LoVo (cell line): ENCODE results near the gene POLDIP3.

Source experiments
- DNase-seq: peaks from one replicate; pipeline ENCODE4 v3.0.0-alpha.2; 2016; ENCODE audit warnings: low spot score

The POLDIP3 gene, protein sequence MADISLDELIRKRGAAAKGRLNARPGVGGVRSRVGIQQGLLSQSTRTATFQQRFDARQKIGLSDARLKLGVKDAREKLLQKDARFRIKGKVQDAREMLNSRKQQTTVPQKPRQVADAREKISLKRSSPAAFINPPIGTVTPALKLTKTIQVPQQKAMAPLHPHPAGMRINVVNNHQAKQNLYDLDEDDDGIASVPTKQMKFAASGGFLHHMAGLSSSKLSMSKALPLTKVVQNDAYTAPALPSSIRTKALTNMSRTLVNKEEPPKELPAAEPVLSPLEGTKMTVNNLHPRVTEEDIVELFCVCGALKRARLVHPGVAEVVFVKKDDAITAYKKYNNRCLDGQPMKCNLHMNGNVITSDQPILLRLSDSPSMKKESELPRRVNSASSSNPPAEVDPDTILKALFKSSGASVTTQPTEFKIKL

DNA sequence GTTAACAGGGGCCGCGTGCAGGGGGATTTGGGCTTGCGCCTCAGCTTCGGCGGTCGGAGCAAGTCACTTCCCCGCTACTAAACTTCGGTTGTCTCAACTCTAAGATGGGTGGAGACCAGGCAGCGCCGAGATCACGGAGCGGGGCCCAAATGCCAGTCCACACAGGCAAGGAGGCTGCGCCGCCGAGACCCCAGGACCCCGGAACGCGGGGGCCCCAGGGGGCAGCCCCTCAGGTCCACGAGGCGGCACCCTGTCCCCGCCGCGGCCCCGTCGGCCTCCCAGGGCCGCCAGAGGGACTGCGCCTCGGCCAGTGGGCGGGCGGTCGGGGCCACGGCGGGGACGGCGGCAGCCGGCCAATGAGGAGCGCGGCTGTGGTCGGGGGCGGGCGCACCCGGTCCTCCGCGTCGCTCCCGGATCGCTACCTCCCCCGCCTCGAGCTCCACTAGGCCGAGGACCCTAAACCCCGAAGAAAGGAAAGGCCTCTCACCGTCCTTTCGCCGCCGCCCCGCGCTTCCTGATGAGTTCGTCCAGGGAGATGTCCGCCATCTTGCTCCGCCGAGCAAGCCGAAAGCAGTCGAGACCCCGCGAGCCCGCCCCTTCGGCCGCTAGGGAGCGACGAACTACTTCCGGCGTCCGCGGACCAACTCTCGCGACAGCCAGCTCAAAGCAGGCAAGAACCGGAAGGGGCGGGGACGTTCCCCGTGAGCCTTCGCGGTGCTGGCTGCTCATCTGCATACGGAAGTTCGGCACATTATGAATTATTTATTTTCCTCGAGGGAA lies at the start of gene POLDIP3:
POLDIP3 (minus strand) TSS at position 572 of the 780 bp plus-strand sequence; CDS start at position 546, 26 bp downstream.
- DNase-seq: peak; percentile 99

- DNase-seq: peak; percentile 82
Measured at GRCh38 chr22:42661985-42662831, 47.5 kb upstream of the POLDIP3 start.

DNA sequence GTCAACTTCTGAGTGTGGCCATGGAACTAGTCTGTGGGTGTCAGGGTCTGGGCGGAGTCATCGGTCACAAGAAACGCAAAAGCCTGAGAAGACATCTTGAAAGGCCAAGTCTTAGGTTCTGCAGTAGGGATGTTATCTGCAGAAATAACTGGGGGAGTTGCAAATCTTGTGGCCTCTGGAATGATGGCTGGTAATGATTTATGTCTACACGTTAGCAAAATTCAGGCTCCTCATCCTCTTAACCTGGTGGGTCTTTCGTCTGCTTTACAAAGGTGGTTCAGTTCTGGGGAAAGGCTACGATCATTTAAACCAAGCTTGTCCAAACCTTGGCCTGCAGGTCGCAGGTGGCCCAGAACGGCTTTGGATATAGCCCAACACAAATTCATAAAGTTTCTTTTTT lies 41.9 kb upstream of the POLDIP3 start:
- DNase-seq: no peak

DNA sequence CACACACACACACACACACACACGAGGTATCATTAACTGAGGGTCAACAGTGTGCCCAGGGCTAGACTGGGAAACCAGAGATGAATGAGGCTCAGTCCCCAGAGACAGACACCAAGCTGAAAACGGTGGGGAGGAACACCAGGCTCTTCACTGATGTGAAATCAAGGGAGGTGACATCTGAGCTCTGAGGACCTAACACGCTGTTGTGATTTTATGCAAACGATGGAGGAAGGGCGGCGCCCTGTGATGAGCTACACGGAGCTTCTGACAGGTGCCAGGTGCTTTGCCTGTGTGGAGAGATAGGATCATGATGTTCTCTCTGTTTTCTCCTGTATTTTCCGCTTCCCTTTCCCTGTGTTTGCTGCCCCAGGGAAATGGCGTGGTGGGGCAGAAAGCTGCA lies 41.0 kb upstream of the POLDIP3 start:
- no peak for DNase-seq

GRCh38 chr22:42654436-42655073 lies 39.9 kb upstream of the POLDIP3 start:
- DNase-seq: no peak

DNA sequence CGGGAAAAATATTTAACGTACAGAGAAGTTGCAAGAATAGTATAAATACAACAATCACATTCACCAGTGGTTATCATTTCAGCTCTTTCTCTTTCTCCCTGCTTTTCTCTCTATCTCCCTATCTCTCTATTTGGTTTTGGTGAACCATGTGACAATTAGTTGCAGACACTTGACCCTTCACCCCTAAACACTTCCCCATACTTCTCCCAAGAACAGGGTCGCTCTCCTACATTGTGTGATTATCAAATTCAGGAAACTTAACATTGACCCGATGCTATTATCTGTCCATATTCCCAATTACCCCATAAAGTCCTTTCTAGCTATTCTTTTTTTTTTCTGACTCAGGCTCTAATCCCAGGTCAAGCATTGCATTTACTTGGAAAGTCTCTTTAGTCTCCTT lies 39.3 kb upstream of the POLDIP3 start:
- DNase-seq: no peak

DNA sequence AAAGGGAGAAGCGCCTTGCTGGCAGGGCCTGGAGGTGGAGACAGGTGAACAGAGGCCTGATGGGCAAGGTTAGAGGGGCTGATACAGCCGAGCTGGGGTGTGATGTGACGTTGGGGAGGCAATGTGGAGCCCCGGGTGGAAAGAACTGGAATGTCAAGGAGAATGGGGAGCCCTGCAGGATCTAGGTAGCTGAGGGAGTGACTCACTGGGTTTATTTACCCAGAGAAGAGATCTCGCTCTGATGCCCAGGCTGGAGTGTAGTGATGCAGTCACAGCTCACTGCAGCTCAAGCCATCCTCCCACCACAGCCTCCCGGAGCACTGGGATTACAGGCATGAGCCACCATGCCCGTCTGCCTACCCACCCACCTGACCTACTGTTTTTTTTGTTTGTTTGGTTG lies 36.5 kb upstream of the POLDIP3 start:
- DNase-seq: no peak

DNA sequence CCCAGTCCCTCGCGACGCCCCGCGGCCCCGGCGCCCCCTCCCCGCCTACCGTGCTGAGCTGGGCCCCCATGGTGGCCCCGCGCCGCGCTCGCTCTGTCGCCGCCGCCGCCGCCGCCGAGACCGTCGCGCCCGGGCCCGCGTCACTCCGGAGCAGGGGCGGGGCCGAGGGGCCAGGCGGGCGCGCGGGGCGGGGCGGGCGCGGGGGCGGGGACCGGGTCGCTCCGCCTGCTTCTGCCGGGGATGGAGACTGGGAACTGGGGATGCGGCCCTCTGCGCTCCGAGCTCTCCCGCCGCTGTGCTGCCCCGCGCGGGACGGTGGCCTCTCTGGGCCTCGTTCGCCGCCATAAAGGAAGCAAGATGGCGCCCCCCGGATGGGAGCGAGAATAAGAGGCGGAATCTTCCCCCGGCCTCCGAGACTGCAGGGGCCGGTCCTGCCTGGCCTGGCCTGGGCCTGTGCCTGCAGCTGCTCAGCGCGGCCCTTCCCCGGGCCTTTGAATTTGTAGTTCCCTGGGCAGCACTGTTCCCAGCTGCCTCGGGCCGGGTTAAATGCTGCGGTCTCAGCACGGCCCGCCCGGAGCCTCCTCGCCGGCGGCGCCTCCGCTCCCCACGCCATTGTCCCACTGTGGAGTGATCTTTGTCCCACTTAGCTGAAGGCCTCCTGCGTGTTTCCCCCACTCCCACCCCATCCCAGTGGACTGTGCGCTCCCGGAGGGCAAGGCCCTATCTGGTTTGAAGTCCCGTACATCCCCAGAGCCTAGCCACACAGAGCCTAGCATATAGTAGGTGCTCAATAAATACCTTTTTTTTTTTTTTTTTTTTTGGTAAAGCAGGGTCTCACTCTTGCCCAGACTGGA lies 34.8 kb upstream of the POLDIP3 start, which contains the start of gene CYB5R3:
CYB5R3 (minus strand) TSS at position 147 of the 854 bp plus-strand sequence; CDS start at position 70, 77 bp downstream.
- DNase-seq: peak; percentile 88

DNA sequence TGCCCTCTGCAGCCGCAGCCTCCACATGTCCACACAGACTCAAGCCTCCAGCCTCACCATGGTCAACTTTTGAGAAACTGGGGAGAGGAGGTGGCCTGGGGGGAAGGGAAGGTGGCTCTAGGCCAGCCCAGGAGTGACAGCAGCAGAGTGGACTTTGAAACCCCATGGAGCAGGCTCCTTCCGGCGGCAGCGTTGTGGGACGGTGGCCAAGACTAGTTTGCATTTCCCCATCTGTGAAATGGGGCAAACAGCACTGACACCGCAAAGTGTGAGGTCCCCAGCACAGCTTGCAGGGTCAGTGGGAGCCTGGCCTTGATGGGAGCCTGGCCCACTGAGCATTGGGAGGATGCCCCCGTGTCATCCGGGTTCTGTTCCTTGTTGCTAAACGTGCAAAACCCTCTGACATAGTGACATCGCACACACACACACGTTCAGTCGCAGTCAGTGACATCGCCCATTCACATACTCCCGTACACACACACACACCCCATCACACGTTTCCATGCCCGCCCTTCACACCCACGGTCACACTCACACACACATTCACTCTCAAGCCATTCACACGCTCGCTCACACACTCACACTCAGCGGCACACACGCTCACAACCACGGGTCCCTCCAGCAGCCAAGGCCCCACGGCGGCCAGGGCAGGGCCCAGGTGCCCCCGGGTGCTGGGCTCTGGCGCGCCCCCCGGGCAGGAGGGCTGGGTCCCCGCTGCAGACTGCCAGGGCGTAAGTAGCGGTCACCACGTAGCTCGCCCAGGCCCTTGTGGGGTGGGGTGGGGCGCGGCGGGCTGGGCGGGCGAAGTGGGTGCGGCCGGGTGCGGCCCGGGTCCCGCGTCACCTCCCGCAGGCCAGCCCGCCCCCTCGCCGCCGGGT lies 33.9 kb upstream of the POLDIP3 start:
- DNase-seq: peak; percentile 69

DNA sequence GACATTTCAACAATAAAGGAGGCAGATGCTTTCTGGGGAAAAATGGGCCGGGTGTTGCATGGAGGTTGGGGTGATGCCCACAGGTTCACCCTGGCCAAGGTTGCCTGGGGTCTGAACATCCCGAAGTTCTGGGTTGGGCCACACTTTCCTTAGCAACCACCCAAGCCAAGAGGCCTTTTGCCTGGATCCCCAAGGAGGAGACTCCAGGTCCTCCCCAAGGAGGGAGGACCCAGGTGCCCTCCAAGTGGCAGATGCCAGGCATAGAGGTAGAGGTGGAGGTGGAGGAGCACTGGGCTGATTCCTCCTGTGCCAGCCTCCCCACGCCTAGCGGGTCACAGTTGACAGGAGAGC lies 33.3 kb upstream of the POLDIP3 start:
- DNase-seq: no peak

DNA sequence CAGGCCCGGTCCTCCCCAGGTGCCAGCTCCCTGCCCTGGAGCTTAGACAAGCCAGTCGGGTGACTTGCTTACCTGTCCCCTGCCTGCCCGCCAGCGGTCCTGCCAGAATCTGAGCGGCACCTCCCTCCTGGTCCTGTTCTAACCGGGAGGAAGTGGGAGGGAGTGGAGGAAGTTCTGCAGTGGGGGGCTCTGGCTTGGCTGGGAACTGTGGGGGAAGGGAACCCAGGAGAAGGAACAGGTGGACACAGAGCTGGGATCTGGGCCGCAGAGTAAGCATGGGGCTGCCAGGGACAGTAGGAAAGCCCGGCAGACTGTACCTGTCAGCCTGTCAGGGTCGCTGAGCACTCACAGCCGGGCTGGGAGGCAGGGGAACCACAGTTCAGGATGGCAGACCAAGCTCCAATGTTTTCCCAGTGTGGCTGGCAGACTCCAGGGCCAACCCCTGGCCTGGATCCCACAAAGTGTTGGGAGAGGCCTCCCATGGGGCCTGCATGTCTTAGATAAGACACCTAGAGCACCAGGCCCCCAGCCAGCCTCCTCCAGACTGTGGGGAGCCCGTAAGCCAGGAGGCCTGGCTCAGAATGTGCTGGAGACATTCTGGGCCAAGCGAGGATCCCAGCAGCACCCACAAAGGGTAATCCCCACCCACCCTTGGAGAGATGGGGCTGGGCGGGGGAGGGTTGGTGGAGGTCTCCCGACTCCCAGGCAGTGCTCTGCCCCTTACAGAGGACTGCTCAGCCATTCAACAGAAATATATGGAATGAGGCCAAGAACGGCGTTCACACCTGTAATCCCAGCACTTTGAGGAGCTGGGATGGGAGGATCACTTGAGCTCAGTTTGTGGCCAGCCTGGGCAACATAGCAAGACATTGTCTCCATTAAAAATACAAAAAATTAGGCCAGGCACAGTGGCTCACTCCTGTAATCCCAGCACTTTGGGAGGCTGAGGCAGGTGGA lies 32.2 kb upstream of the POLDIP3 start:
- no peak for DNase-seq

DNA sequence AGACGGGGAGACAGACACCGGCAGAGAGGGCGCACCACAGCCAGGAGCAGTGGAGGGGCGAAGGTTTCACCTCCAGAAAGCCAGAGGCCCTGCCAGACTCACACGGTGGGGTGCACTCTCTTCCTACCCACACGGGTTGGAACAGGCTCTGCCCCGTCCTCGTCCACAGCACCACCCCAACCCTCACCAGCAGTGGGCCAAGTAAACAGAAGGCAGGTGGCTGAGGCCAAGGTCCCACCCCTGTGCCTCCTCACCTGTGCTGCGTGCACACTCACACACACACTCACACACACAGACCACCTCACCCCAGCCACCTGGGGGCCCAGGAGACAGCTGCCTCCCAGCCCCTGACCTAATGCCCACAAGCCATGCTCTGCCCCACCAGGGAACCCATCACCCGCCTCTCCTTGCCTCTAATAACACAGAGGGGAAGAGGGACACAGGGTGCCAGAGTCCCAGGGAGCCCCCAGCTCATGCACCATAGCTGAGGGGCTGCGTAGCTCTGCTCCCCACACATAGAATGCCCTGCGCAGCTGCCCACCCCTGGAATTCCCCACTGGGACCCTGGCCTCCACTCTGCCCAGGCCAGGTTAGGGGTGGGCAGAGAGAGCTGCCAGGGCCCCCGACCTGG lies 31.4 kb upstream of the POLDIP3 start:
- no peak for DNase-seq

- DNase-seq: no peak
Measured at GRCh38 chr22:42645341-42645937, 30.8 kb upstream of the POLDIP3 start.

- DNase-seq: no peak
Measured at GRCh38 chr22:42644422-42645340, 30.0 kb upstream of the POLDIP3 start.

DNA sequence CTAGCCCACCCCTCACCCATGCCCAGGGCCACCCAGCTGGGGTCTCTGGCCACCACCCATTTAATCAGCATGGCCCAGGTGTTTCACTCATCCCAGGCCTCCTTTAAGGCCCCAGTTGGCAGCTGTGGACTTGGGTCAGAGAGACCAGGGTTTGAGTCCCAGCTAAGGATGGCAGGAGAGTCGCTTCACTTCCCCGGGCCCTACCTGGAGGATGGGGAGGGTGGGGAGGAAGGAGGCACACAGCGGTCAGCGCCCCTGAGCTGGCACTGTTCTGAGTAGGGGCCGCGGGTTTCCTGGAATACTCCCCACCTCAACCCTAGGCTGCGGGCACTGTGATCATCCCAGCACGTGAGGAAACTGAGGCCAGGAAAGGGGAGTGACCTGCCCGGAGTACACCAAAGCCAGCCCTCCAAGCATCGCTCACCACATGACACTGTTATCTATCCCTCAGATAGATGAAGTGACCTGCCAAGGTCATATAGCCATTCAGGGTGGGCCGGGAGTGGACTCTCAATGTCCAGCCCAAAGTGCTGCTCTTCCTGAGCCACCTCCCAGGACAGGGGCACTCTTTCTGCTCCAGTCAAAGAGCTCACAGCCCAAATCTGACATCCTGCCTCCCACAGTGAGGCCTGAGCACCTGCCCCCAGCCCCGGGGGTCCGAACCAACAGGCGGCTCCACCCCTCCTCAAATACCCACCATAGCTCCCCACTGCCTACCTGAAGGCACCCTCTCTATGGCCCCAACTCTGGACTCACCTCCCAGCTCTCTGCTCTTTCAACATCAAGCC lies 29.1 kb upstream of the POLDIP3 start:
- no peak for DNase-seq
